Measurements from ENCODE around the gene SLC27A5.
"Not testable (repeated sequence)": the region's sequence is repeated elsewhere in the genome, so short reads cannot be mapped to it uniquely, and the experiment has no call there.

SLC27A5 gene

GRCh38 chr19:58522709-58523108, 10.9 kb upstream of the SLC27A5 start:
- no peak for DNase-seq (ENCODE audit: low spot score)

GRCh38 chr19:58521651-58522050, 9.9 kb upstream of the SLC27A5 start:
- no peak for DNase-seq (ENCODE audit: low spot score)

- DNase-seq (ENCODE audit: low spot score), result no peak
Observed at GRCh38 chr19:58520257-58520599, 8.4 kb upstream of the SLC27A5 start.

DNA sequence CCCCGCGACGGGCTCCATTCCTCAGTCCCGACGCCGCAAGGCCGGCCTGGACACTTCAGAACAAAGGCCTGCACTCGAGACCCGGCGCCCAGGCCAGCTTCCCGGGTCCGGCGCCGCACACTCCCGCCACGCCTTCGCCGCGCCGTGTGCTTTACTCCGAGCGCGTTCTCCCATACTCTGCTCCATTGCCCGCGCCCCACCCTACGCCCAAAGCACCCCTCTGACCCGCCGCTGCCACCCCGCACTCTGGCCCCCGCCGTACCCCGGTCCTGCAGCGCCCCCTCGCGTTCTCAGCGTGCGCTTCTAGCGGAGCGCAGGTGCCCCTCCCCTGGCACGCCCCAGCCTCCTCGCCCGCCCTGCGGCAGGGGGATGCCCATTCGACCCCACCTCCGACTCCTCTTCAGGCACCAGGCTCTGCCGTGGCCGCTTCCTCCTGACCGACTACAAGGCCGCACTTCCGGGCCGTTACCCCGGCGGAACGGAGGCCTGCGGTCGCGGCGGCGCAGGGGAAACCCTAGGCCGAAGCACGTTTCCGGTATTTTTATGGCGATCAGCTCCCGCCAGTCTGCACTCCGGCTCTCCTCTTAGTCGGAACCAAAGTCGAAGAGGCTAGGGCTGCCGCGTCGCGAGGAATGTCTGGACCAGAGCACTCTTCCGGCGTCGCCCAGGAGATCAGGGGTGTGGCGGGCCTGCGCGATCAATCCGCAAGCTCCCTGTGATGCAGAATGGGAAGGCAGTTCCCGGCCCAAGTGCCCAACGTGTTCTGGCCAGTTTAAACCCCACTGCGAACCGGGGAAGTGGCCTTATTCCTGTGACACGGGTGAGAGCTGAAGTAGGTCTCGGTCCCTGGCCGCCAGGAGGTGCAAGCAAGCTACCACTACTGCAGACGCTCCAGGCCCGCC, 7.8 kb upstream of the SLC27A5 start, which contains the start of gene ZBTB45:
TSS of gene ZBTB45 (minus strand) at position 456 of the 902 bp plus-strand sequence. CDS start 2,137 bp downstream, outside the sequence.
- peak; percentile 92 for DNase-seq (ENCODE audit: low spot score)

DNA sequence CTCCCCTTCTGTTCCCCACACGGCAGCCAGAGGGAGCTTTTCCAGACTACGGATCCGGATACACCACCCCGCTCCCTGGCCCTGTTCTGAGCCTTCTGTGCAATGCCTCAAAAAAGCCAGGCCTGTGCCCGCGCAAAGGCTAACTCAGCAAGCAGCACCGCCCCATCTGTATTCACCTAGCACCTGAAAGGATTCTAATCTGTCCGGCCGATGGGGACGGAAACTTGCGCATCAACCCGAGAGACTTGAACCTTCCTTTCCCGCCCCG, 7.2 kb upstream of the SLC27A5 start:
- DNase-seq (ENCODE audit: low spot score), result peak; percentile 86

DNA sequence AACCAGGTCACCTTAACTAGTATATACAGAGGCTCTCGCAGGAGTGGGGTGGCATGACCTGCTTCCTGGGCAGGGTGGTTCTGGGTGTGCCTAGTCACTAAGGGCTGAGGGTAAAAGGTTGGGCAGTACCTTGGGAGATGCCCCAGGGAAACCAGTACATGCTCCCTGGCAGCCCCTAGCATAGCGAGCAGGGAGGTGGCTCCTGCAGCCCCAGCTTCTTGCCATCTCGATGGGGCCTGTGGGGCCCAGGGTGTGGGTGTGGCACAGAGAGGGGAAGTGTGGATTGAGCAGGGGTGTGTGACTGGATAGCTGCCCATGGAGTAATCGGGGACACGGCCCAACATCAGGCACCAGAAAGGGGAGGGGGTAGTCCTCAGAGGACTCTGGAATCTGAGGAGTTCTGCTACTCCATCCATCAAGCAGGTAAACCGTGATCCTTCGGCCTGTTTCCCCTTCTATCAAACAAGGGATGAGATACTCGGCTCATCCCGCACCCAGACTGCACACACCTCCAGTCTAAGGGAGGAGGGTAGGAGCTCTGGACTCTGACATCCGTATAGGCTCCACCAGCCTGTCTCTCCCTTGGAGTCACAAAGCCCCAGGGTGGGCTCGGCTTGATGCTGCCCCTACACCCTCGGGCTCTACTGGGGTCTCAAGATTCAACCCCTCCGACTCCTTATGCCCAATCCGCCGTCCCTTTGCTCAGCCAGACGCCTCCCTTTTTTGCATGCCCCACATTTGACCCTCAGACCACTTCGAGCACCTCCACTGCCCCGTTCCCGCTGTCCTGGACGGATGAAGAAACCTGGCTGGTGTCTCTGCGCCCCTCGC, 6.7 kb upstream of the SLC27A5 start:
- peak; percentile 43 for DNase-seq (ENCODE audit: low spot score)

GRCh38 chr19:58516964-58517833, 5.4 kb upstream of the SLC27A5 start:
- DNase-seq (ENCODE audit: low spot score), result no peak

- no peak for DNase-seq (ENCODE audit: low spot score)
Observed at GRCh38 chr19:58516246-58516836, 4.5 kb upstream of the SLC27A5 start.

- DNase-seq (ENCODE audit: low spot score), result no peak
Observed at GRCh38 chr19:58515259-58515658, 3.5 kb upstream of the SLC27A5 start.

GRCh38 chr19:58514564-58515022, 2.8 kb upstream of the SLC27A5 start:
- no peak for DNase-seq (ENCODE audit: low spot score)

GRCh38 chr19:58513694-58514563, 2.1 kb upstream of the SLC27A5 start:
- DNase-seq (ENCODE audit: low spot score), result peak; percentile 90

DNA sequence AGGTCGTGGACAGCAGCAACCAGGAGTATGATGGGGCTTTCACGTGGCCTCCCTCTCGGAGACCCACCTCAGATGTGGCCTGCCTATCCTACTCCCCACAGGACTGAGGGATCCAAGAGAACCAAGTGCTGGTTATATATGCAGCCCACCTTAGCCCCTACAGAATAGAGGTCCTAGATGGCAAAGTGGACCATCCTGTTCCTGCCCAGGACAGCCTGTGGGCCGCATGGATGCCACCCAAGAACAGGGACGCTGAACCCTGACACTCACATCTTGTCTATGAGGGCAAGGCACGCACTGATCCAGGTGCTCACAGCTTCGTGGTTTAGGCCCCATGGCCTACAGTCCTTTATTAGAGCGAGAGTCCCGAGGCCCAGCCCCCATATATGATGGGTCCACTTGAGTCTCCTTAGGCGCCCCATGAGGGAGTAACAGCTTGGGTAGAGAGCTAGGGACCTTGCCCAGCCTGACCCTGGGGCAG, 1.5 kb upstream of the SLC27A5 start:
- no peak for DNase-seq (ENCODE audit: low spot score)

DNA sequence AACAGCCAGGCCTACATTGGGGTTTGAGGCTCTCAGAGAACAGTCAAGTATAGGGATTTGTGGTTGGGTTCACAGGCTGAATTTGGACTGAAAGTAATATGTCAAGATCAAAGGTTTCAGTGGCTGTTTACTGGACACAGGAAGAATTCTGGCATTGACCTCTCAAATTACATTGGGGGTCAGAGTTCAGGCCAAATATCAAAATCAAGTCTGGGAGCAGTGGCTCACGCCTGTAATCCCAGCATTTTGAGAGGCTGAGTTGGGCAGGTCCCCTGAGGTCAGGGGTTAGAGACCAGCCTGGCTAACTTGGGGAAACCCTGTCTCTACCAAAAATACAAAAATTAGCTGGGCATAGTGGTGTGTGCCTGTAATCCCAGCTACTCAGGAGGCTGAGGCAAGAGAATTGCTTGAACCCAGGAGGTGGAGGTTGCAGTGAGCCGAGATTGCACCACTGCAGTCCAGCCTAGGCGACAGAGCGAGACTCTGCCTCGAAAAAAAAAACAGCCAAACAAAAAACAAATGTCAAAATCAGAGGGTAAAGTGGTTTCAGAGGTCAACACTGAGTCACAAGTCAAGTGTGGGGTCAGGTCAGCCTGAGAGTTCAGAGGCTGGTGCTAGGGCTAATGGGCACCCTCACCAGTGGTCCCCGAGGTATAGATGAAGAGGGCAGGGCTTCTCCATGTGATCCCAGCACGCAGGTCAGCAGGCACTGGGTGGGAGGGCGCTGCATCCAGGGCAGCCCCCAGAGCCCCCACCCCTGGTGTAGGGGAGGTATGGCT, 1.5 kb downstream of the SLC27A5 start:
- no peak for DNase-seq (ENCODE audit: low spot score)

DNA sequence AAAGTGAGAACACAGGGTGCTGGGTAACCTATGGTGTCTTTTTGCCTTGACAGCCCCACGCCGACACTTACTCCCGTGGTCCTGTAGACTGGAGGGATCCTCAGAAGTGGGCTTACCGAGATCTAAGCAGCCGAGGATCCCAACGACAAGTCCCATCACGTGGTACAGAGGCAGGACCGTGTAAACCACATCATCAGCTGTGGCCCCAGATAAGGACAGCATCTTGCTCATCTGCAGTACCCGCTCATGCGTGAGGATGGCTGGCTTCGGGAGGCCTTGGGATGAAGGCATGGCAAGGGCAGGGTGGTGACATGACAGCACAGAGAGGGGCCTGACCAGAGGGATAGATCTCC, 2.1 kb downstream of the SLC27A5 start:
- DNase-seq (ENCODE audit: low spot score), result no peak

DNA sequence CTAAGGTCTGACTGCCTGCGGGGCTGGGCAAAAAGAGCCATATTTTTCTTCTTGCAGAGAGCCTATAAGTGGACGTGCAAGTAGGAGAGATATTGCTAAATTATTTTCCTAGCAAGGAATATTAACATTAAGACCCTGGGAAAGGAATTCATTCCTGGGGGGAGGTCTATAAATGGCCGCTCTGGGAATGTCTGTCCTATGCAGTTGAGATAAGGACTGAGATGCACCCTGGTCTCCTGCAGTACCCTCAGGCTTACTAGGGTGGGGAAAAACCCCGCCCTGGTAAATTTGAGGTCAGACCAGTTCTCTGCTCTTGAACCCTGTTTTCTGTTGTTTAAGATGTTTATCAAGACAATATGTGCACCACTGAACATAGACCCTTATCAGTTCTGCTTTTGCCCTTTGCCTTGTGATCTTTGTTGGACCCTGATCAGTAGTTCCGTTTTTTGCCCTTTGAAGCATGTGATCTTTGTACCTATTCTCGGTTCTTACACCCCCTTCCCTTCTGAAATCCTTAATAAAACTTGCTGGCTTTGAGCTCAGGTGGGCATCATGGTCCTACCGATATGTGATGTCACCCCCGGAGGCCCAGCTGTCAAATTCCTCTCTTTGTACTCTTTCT, 4.1 kb downstream of the SLC27A5 start:
- DNase-seq (ENCODE audit: low spot score), result not testable (repeated sequence)

DNA sequence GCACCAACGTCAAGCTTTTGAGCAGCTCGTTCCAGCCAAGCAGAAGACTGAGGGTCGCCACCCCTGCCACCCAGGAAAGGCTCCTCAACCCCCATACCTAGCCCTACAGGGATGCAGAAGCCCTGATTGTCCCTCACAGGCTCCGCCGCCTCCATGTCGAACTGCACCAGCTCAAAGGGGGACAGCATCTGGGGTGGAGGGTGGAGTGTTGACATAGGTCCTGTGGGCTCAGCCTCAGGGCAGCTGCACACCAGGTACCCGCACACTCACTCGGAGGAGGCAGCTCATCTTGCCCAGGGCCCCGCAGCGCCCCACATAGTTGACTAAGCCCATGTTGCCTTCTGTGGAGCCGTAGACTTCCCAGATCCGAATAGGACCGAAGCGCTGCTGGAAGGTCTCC, 11.6 kb downstream of the SLC27A5 start:
- DNase-seq (ENCODE audit: low spot score), result no peak

DNA sequence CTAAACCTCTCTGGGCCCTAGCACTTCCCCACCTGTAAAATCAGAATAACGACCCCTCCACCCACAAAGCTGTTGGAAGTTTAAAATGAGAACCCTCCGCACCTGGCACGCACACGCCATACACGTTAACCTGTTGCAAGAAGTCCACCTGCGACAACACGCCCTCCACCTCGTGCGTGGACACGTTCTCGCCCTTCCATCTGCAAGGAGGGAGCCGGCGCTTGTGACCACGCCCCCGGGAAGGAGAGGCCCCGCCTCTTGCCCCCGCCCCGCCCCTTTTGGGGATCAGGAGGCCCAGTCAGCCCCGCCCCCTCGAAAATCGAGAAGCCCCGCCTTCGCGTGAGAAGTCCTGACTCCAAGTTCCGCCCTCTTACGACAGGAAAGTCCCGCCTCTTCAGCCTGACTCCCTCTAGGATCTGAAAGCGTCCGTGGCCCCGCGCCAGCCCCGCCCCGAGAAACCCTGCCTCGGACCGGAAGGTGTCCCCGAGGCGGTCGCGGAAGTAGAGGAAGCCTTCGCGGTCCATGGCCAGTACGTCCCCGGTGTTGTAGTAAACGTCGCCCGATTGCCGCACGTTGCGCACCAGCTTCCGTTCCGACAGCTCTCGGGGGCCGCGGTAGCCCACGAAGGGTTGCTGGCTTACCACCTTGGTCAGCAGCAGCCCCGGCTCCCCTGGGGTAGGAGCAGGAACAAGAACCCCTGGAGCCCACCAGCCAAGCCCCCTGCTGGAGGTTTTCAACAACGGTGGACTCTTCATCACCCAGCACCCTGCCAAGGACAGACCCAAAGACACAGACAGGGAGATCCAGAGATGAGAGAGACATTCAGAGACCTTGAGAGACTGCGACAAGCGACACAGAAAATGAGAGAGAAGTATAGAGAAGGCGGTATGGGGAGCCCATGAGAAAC, 12.5 kb downstream of the SLC27A5 start:
- peak; percentile 99 for DNase-seq (ENCODE audit: low spot score)

DNA sequence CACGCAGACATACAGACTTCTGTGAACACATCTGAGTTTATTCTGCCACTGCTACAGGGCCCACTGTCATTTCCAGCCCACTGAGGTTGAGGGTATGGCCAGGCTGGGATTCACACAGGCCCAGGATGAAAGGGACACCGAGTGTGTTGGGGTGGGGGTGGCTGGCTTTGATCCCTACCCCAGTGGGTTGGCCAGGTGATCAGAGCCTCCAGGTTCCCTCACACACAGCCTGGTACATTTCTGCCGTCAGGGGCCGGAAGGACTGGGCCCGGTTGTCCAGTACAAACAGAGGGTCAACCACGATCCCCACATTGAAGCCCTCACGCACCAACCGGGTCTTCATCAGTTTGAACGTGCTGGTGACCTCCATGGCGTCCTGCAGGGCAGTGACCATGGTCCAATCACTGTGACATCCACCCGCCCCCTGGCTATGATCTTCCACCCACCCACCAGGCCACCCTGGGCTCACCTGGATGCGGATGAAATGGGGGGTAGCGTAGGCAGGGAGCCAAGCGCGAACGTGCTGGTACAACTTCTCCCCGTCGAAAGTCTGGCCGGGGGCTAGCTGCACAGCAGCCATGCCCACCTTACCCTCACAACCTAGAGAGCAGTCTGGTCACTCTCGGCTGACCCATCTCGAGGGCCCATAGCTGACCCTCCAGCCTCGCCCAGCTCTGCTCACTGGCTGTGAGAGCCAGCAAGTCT, 13.3 kb downstream of the SLC27A5 start:
- no peak for DNase-seq (ENCODE audit: low spot score)
